ENCODE data around the gene IMMP2L. TPM values are rescaled to one million over a fixed set of nuclear protein-coding genes. Genes with fewer than 3 reads are reported as not detected.

Gene IMMP2L
- total and polyA plus RNA-seq, 2 of the 8 experiments (the other 6 are each of a cell fraction or from before 2014, with no cell fraction given) = 2.3 to 10.1 TPM

- Histone ChIP-seq H3K9me3 (ENCODE audit: insufficient read depth in 2 of 2, low read depth in 1 of 2, low read length in 1 of 2) (peaks cover 11 to 13% of the 10 kb centered on the region in 2 experiments), H3K36me3 (ENCODE audit: control insufficient read depth in 2 of 4, insufficient read depth in 4 of 4, low read length in 3 of 4) (0 out of 8 replicates have a peak, but pooled peaks cover 0 to 3% (median 0%) of the 10 kb centered on the region in 4 experiments), H3K23ac (ENCODE audit: insufficient read length) (no peak overlapping the region), H4K5ac (ENCODE audit: insufficient read length, low read depth, low read length) (no peak overlapping the region), H3K4me1 (replicated peaks in 1 of 4; ENCODE audit: control insufficient read depth in 3 of 4, insufficient read depth in 4 of 4, low read length in 3 of 4) (no peaks in the 10 kb centered on the region), H4K91ac (replicated peaks; ENCODE audit: insufficient read length, low read length) (no peak overlapping the region), H2BK20ac (ENCODE audit: low read length) (no peak overlapping the region), H2BK12ac (ENCODE audit: low read depth, low read length) (no peak overlapping the region), H3K4me2 (ENCODE audit: insufficient read depth in 1 of 2, low read depth in 2 of 2, low read length in 2 of 2) (no peak overlapping the region), H3K4me3 (ENCODE audit: extremely low read depth in 1 of 4, insufficient read depth in 2 of 4, low read depth in 3 of 4, low read length in 4 of 4) (no peak overlapping the region), H4K20me1 (replicated peaks in 1 of 2; ENCODE audit: control insufficient read depth in 1 of 2, insufficient read depth in 2 of 2, low read length in 2 of 2) (no peaks in the 10 kb centered on the region), H2BK5ac (ENCODE audit: low read depth, low read length) (no peak overlapping the region), H3K9ac (replicated peaks in 1 of 4; ENCODE audit: extremely low read depth in 1 of 4, low read depth in 3 of 4, low read length in 3 of 4) (no peak overlapping the region), H3K27ac (ENCODE audit: low read depth, low read length) (no peak overlapping the region), H3K18ac (ENCODE audit: extremely low read depth, low read length) (no peak overlapping the region), H3K4ac (replicated peaks; ENCODE audit: insufficient read length, low read depth, low read length) (no peak overlapping the region), H2BK15ac (ENCODE audit: low read length) (no peak overlapping the region), H3K14ac (ENCODE audit: insufficient read length) (no peak overlapping the region), H3K23me2 (ENCODE audit: low read depth, low read length) (no peaks in the 10 kb centered on the region), H2BK120ac (replicated peaks; ENCODE audit: low read depth, low read length) (no peak overlapping the region), H3K56ac (replicated peaks; ENCODE audit: insufficient read length, low read depth, low read length) (no peak overlapping the region), H3K79me1 (ENCODE audit: low read depth, low read length) (no peaks in the 10 kb centered on the region), H3K79me2 (ENCODE audit: control insufficient read depth in 1 of 2, insufficient read depth in 2 of 2, low read length in 2 of 2) (no peaks in the 10 kb centered on the region), H2AK5ac (ENCODE audit: low read depth, low read length) (no peak overlapping the region), H3K27me3 (replicated peaks in 1 of 4; ENCODE audit: control insufficient read depth in 3 of 4, extremely low read depth in 1 of 4, insufficient read depth in 3 of 4, low read length in 3 of 4) (no peaks in the 10 kb centered on the region), H4K8ac (ENCODE audit: extremely low read depth, insufficient read depth, low read length) (no peak overlapping the region), H2AFZ (ENCODE audit: low read length) (no peak overlapping the region)
- DNase-seq (ENCODE audit: low read depth in 1 of 2, low spot score in 2 of 2) (no peak), FAIRE-seq (no peak)
- 93% methylated on average over 3 of the region's 3 CpGs; no CpG with 5 or more reads in 1 of the 2 experiments for WGBS, 2 experiments (ENCODE audit: extremely low coverage in 1 of 2, insufficient coverage in 1 of 2, insufficient read length in 1 of 2, insufficient replicate concordance in 2 of 2, low coverage in 1 of 2, low lambda C conversion rate in 2 of 2, missing lambda C conversion rate in 1 of 2)
- CTCF ChIA-PET (ENCODE audit: partially characterized antibody) = interaction anchor here (0.6 to 1.3 kb wide), 5 partner anchors 9 to 456 kb away, joined by 3 to 4 read pairs (median 3); no protein-coding TSS in a partner anchor
- POLR2A ChIA-PET (ENCODE audit: partially characterized antibody) = no interaction called here
- no peak for TF ChIP-seq CTBP2 (IDR thresholded peaks at IDR 0.05; ENCODE audit: borderline replicate concordance, insufficient read depth, insufficient read length, low read length)
- no peak for TF ChIP-seq KDM5A (IDR thresholded peaks at IDR 0.05; ENCODE audit: low read length)
- no peak for TF ChIP-seq SUZ12 (IDR thresholded peaks at IDR 0.05; ENCODE audit: low read length)
- no peak for TF ChIP-seq TAF7 (optimal IDR thresholded peaks at IDR 0.05; ENCODE audit: borderline replicate concordance, low read depth, low read length)
- TF ChIP-seq, protein P1, sequence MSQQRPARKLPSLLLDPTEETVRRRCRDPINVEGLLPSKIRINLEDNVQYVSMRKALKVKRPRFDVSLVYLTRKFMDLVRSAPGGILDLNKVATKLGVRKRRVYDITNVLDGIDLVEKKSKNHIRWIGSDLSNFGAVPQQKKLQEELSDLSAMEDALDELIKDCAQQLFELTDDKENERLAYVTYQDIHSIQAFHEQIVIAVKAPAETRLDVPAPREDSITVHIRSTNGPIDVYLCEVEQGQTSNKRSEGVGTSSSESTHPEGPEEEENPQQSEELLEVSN (IDR thresholded peaks at IDR 0.05) = no peak
- no peak for TF ChIP-seq EGR1 (IDR thresholded peaks at IDR 0.05; ENCODE audit: borderline replicate concordance, low read depth, low read length)
- no peak for TF ChIP-seq ASH2L (IDR thresholded peaks at IDR 0.05; ENCODE audit: low read length)
- TF ChIP-seq, protein P2, sequence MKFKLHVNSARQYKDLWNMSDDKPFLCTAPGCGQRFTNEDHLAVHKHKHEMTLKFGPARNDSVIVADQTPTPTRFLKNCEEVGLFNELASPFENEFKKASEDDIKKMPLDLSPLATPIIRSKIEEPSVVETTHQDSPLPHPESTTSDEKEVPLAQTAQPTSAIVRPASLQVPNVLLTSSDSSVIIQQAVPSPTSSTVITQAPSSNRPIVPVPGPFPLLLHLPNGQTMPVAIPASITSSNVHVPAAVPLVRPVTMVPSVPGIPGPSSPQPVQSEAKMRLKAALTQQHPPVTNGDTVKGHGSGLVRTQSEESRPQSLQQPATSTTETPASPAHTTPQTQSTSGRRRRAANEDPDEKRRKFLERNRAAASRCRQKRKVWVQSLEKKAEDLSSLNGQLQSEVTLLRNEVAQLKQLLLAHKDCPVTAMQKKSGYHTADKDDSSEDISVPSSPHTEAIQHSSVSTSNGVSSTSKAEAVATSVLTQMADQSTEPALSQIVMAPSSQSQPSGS (IDR thresholded peaks at IDR 0.05; ENCODE audit: low read length) = no peak
- no peak for TF ChIP-seq NANOG (IDR thresholded peaks at IDR 0.05; ENCODE audit: insufficient read depth, low read depth, low read length, poor library complexity, severe bottlenecking)
- TF ChIP-seq, protein P3, sequence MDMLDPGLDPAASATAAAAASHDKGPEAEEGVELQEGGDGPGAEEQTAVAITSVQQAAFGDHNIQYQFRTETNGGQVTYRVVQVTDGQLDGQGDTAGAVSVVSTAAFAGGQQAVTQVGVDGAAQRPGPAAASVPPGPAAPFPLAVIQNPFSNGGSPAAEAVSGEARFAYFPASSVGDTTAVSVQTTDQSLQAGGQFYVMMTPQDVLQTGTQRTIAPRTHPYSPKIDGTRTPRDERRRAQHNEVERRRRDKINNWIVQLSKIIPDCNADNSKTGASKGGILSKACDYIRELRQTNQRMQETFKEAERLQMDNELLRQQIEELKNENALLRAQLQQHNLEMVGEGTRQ (IDR thresholded peaks at IDR 0.05; ENCODE audit: low read length) = no peak
Observed at GRCh38 chr7:111499027-111499426, 63.3 kb downstream of the IMMP2L start.

All from H1 (cell line).